ENCODE results near the gene UNC45A. TPM values are rescaled to one million over a fixed set of nuclear protein-coding genes. Genes with fewer than 3 reads are reported as not detected.

Gene UNC45A
- total RNA-seq, 1 donor, result 66.5 TPM

DNA sequence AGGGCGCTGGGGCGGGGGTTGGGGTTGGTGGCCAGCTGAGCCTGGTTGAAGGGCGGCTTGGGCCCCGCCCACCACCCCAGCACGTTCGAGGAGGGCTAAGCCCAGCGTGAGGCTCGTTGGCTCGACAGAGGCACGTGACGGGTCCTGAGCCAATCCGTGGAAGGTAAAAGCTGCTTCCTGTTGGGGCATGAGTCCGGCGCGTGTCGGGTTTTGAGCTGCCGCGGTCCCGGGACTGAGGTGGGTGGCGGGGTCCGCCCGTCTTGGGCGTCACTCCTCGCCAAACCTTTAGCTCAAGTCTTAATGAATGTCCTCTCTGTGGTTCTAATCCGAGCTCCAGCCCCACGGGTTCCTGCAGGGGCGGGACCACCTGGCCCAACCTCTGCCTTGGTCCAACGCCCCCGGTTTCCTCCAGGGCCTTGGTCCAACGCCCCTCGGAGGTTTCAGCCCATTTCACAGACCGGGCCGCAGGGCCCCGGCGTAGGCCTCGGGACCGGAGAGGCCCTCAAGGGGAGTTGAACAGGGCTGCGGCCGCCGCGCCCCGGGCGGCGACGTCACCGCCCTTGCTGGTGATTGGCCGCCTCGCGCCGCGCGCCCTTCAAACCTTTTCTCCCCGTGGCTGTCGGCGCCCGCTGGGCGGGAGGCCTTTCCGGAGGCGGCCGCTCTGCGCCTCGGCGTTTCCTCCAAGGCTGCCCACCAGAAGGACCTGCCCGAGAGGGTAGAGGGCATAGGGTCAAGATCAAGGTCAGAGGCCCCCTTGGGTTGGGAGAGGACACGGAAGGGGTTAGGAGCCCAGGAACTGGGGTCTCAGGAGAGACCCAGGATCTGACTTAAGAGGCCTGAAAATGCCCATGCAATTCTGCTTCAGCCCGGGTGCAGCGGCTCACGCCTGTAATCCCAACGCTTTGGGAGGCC lies 19.9 kb downstream of the UNC45A start, which contains the start of gene RCCD1:
RCCD1 (plus strand) TSS at position 173 of the 912 bp plus-strand sequence. CDS start 1,851 bp downstream, outside the sequence.
- TF ChIP-seq CTCF (IDR thresholded peaks at IDR 0.05; ENCODE audit: insufficient read depth, low read length), result no peak
- peak; percentile 92 for DNase-seq (ENCODE audit: low read depth)
- peak within 1 kb of the TSS; percentile 82 for H3K4me3 ChIP-seq (ENCODE audit: low read depth, low read length)

DNA sequence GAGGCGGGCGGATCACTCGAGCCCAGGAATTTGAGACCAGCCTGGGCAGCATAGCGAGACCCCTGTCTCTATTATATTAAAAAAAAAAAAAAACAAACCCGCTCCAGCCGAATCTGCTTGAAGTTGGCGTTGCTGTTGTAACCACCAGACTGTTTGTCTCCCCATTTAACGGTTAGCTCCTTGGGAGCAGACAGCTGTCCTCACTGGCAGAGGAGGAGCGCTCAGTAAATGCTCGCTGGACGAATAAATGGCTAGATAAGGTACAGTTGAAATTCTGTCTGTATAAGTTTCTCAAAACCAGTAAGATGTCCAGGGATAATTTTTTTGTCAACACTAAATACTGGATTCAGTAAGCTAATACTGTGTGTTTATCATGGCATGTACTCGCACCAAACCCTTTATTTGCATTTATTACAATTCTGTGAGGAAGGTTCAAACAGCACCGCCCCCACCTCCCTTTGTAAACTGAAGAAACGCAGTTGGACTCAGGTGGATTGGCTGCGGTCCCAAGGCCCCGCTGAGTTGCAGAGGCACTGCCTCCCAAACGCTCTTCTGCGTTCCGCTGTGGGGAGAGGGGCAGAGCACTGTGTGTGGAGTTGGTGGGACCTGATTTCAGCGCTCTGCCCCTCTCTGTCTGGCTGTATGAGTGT lies 20.7 kb downstream of the UNC45A start:
- H3K4me3 ChIP-seq (ENCODE audit: low read depth, low read length), result peak overlapping the region; percentile 82
- TF ChIP-seq CTCF (IDR thresholded peaks at IDR 0.05; ENCODE audit: insufficient read depth, low read length), result no peak
- no peak for DNase-seq (ENCODE audit: low read depth)

GRCh38 chr15:90956274-90957030 lies 21.4 kb downstream of the UNC45A start:
- peak; percentile 80 for TF ChIP-seq CTCF (IDR thresholded peaks at IDR 0.05; ENCODE audit: insufficient read depth, low read length)
- peak; percentile 69 for DNase-seq (ENCODE audit: low read depth)
- peak overlapping the region; percentile 73 for H3K4me3 ChIP-seq (ENCODE audit: low read depth, low read length)

- DNase-seq (ENCODE audit: low read depth), result peak; percentile 25
- TF ChIP-seq CTCF (IDR thresholded peaks at IDR 0.05; ENCODE audit: insufficient read depth, low read length), result no peak
- peak overlapping the region; percentile 73 for H3K4me3 ChIP-seq (ENCODE audit: low read depth, low read length)
Observed at GRCh38 chr15:90957031-90957790, 22.1 kb downstream of the UNC45A start.

GRCh38 chr15:90957791-90958190 lies 22.7 kb downstream of the UNC45A start:
- H3K4me3 ChIP-seq (ENCODE audit: low read depth, low read length), result peak overlapping the region; percentile 73
- no peak for DNase-seq (ENCODE audit: low read depth)
- TF ChIP-seq CTCF (IDR thresholded peaks at IDR 0.05; ENCODE audit: insufficient read depth, low read length), result no peak
